RWPE2 (cell line): ENCODE results near the gene RASSF8.
A peak's percentile ranks its signal among the peaks of the same experiment; 100 is the strongest.

ENCODE experiments used
- ATAC-seq: fragments of 200-7000 bp; cut with Tn5 transposase; 3 replicates; pipeline ENCODE4 v1.9.1; 2021; ENCODE audit warnings: low read depth
- DNase-seq: peaks from one replicate; pipeline ENCODE4 v3.0.0-alpha.2; 2020; ENCODE audit warnings: low spot score
- H3K27ac ChIP-seq: fragments of 450-650 bp; 2 replicates; pipeline ENCODE4 v1.5.1; 2017; ENCODE audit warnings: mild to moderate bottlenecking; ENCODE audit not compliant: poor library complexity, severe bottlenecking
- H3K27me3 ChIP-seq: fragments of 250-450 bp; sonication (Bioruptor Pico); 2 replicates; pipeline ENCODE4 v1.5.1; 2021; ENCODE audit warnings: mild to moderate bottlenecking, moderate library complexity; ENCODE audit not compliant: insufficient read depth, poor library complexity, severe bottlenecking
- H3K36me3 ChIP-seq: fragments of 250-450 bp; sonication (Bioruptor Pico); 2 replicates; pipeline ENCODE4 v1.5.1; 2020; ENCODE audit warnings: low read depth, mild to moderate bottlenecking, moderate library complexity
- H3K4me1 ChIP-seq: fragments of 250-450 bp; sonication (Bioruptor Pico); 2 replicates; pipeline ENCODE4 v1.5.1; 2021; ENCODE audit warnings: mild to moderate bottlenecking, moderate library complexity; ENCODE audit not compliant: insufficient read depth, poor library complexity, severe bottlenecking
- H3K4me3 ChIP-seq: fragments of 250-450 bp; sonication (Bioruptor Pico); 2 replicates; pipeline ENCODE4 v1.5.1; 2021; ENCODE audit warnings: mild to moderate bottlenecking, moderate library complexity; ENCODE audit not compliant: severe bottlenecking
- H3K9me3 ChIP-seq: fragments of 250-450 bp; sonication (Bioruptor Pico); 2 replicates; pipeline ENCODE4 v1.5.1; 2021; ENCODE audit warnings: mild to moderate bottlenecking, moderate library complexity; ENCODE audit not compliant: severe bottlenecking
- TF ChIP-seq, protein P1 (sequence below): fragments of 450-650 bp; IDR thresholded peaks from one replicate; pipeline ENCODE4 v1.5.1; 2017; ENCODE audit warnings: mild to moderate bottlenecking, moderate library complexity; ENCODE audit not compliant: poor library complexity, severe bottlenecking

The RASSF8 gene

DNA sequence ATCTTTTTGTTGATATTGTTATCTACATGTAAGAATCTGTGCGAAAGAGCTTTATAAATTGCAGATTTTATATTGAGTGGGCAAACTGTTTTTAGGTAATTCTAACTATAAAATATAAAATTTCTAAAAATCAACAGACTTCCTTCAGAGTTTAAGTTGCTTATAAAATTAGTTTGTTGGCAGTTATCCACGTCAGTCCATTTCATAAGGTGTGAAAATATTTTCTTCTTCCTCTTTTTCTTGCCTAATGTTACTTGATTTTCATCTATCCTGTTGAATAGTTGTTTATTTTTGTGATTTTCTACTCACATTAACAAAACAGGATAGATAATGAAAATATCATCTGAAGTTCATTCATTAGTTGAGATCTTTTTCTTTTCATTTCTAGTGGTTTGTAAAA, 58.0 kb downstream of the RASSF8 start:
- TF ChIP-seq, protein P1, sequence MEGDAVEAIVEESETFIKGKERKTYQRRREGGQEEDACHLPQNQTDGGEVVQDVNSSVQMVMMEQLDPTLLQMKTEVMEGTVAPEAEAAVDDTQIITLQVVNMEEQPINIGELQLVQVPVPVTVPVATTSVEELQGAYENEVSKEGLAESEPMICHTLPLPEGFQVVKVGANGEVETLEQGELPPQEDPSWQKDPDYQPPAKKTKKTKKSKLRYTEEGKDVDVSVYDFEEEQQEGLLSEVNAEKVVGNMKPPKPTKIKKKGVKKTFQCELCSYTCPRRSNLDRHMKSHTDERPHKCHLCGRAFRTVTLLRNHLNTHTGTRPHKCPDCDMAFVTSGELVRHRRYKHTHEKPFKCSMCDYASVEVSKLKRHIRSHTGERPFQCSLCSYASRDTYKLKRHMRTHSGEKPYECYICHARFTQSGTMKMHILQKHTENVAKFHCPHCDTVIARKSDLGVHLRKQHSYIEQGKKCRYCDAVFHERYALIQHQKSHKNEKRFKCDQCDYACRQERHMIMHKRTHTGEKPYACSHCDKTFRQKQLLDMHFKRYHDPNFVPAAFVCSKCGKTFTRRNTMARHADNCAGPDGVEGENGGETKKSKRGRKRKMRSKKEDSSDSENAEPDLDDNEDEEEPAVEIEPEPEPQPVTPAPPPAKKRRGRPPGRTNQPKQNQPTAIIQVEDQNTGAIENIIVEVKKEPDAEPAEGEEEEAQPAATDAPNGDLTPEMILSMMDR = no peak
- H3K9me3 ChIP-seq = no peaks in the 10 kb centered on the region
- H3K27ac ChIP-seq = no peak overlapping the region
- H3K27me3 ChIP-seq = no peaks in the 10 kb centered on the region
- H3K4me1 ChIP-seq = no peaks in the 10 kb centered on the region
- DNase-seq (no peak), ATAC-seq (no peak)
- H3K4me3 ChIP-seq = no peak overlapping the region
- no peaks in the 10 kb centered on the region for H3K36me3 ChIP-seq

DNA sequence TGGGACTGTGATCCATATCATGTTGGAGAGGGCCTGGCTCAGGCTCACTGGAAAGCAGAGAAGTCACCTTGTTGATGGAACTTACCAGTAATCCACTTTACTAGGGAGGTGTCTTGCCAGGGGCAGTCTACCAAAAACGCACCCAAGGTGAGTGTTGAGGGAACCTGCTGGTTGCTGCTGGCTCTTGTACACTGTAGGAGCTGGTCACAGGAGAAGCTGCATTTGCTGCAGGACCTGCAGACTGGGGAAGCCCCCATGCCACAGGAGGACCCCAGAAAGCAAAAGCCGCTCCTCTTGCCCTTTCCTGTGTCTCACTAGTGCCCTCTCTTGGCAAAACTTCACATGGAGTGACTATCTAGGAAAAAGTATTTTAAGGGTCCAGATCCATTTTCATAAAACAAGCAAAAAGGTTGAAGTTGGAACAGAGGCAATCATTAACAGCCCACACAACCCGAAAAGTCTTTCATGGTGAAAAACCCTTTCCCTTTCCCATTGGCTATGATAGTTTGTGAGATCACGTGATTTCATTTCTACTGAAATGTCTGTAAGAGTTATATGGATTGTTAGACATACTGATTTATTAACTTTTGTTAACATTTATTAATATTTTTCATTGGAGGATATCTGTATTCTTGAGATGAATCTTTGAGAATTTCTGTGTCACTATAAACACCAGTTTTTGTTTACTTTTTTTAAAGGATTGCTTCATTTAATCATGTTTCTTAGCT, 59.2 kb downstream of the RASSF8 start:
- no peak for ATAC-seq
- Histone ChIP-seq H3K4me3 (no peak overlapping the region), H3K9me3 (no peaks in the 10 kb centered on the region), H3K4me1 (no peaks in the 10 kb centered on the region), H3K36me3 (no peaks in the 10 kb centered on the region), H3K27ac (no peak overlapping the region), H3K27me3 (no peaks in the 10 kb centered on the region)
- TF ChIP-seq, protein P1 = peak; percentile 32
- no peak for DNase-seq

DNA sequence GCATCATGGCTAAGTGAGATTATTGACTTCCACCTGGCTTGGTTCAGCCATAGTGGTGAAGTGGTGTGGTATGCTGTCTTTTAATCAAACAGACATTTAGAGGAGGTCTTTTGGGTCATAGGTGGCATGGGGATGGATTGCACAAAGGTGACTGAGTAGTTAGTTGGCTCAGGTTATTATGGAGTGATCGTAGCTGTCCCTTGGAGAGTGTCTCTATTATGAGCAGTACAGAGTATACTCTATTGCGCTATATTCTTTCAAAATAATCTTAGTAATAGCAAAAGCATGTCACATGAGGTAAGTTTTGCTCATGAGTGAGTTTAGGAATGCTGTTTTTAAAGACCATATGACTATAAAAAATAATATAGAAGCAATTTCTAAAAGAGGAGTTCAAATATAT, 60.4 kb downstream of the RASSF8 start:
- TF ChIP-seq, protein P1 = no peak
- Histone ChIP-seq H3K4me1 (no peaks in the 10 kb centered on the region), H3K4me3 (no peak overlapping the region), H3K36me3 (no peaks in the 10 kb centered on the region), H3K27me3 (no peaks in the 10 kb centered on the region), H3K27ac (no peak overlapping the region), H3K9me3 (no peaks in the 10 kb centered on the region)
- ATAC-seq (no peak), DNase-seq (no peak)

DNA sequence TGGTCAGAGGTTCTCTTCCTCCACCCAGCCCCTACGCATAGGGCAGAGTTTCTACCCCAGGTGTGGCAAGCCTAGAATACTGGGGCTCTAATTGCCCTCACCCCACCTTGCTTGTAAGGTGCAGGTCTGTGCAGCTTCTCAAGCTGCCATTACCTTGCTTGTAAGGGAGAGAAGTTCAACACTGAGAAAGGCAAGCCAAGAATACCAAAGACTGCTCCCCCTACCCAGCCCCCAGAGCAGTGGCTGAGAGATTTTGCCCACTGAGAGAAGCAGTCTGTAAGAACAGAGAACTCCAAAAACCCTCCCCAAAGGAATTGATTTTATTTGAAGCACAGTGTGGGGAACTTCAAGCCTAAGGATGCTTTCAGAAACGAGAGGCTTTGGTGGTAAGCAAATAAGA, 63.1 kb downstream of the RASSF8 start:
- Histone ChIP-seq H3K36me3 (no peaks in the 10 kb centered on the region), H3K9me3 (no peaks in the 10 kb centered on the region), H3K27ac (no peak overlapping the region), H3K4me1 (no peaks in the 10 kb centered on the region), H3K27me3 (no peaks in the 10 kb centered on the region), H3K4me3 (no peak overlapping the region)
- no peak for ATAC-seq
- DNase-seq = no peak
- TF ChIP-seq, protein P1 = no peak

DNA sequence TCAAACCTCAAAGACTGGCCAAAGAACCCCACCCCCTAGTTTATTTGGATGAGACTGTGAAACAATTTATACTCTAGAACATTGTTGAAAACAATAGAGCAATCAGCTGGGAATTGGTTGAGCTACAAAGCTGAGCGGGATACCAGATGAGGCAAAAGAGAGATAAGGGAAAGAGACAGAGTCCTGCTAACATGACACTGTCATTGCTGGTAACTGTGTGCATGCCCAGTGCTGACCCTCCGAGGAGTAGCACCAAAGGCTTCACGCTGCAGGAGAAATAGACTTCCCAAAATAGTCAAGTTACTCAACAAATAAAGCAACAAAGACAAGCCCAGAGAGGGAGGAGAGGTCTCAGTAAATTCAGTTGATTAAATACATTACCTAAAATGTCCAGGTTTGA, 63.6 kb downstream of the RASSF8 start:
- H3K27ac ChIP-seq = no peak overlapping the region
- H3K4me3 ChIP-seq = no peak overlapping the region
- no peaks in the 10 kb centered on the region for H3K9me3 ChIP-seq
- ATAC-seq (no peak), DNase-seq (no peak)
- no peaks in the 10 kb centered on the region for H3K27me3 ChIP-seq
- TF ChIP-seq, protein P1 = no peak
- H3K4me1 ChIP-seq = no peaks in the 10 kb centered on the region
- H3K36me3 ChIP-seq = no peaks in the 10 kb centered on the region
